Tibial nerve (tissue), 3 donors: ENCODE measurements around the gene MEF2D.

Experiments
- POLR2A ChIP-seq, 2 donors: fragments of 450-650 bp; IDR thresholded peaks; one replicate each; pipeline ENCODE4 v1.6.1; 2017; ENCODE audit warnings: antibody characterized with exemption in 2 of 2, mild to moderate bottlenecking in 2 of 2, moderate library complexity in 2 of 2
- TF ChIP-seq, protein P1 (sequence below), 5 experiments: fragments of 200-600 bp in 3 of 5; fragments of 450-650 bp in 2 of 5; sonication (generic) in 3 of 5; IDR thresholded peaks; one replicate each; pipeline ENCODE4 v1.5.1; 2016 to 2019; ENCODE audit warnings: antibody characterized with exemption in 5 of 5, mild to moderate bottlenecking in 3 of 5, moderate library complexity in 2 of 5

- TF ChIP-seq, protein P1, sequence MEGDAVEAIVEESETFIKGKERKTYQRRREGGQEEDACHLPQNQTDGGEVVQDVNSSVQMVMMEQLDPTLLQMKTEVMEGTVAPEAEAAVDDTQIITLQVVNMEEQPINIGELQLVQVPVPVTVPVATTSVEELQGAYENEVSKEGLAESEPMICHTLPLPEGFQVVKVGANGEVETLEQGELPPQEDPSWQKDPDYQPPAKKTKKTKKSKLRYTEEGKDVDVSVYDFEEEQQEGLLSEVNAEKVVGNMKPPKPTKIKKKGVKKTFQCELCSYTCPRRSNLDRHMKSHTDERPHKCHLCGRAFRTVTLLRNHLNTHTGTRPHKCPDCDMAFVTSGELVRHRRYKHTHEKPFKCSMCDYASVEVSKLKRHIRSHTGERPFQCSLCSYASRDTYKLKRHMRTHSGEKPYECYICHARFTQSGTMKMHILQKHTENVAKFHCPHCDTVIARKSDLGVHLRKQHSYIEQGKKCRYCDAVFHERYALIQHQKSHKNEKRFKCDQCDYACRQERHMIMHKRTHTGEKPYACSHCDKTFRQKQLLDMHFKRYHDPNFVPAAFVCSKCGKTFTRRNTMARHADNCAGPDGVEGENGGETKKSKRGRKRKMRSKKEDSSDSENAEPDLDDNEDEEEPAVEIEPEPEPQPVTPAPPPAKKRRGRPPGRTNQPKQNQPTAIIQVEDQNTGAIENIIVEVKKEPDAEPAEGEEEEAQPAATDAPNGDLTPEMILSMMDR (IDR thresholded peaks at IDR 0.05) = no peak
- no peak for TF ChIP-seq POLR2A (IDR thresholded peaks at IDR 0.05)
These were observed 10.7 kb downstream of the MEF2D start for GRCh38 chr1:156489935-156490293.
